Measurements from ENCODE around the gene F2RL2. TPM values are rescaled to one million over a fixed set of nuclear protein-coding genes. Genes with fewer than 3 reads are reported as not detected.

The F2RL2 gene
- total RNA-seq, 1 experiment from 2014 or later = not detected

DNA sequence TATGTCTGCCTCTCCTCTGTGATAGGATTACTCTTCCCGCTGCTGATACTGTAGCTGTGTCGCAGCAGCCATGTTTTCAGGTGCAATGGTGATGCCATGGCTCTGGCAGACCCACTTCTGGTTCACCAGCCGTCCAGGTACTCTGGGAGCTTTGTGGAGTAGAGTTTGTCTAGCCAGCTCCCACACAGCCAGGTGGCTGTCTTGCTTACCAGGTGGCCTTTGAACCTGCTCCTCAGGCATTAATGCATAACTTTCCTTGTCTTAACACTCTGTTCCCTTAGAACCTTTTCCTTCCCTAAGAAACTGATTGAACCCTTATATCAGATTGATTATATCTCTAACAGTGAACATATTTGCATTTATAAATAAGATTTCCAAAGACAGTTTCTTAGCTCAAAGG is 42.2 kb downstream of the F2RL2 start:
- Mint-ChIP-seq H3K4me1 (peaks cover 7 to 8% of the 10 kb centered on the region in 2 experiments), H3K27me3 (ENCODE audit: low read depth) (no peaks in the 10 kb centered on the region), H3K36me3 (ENCODE audit: insufficient read depth in 1 of 3, low read depth in 3 of 3) (no peaks in the 10 kb centered on the region), H3K27ac (no peak overlapping the region), H3K9me3 (no peaks in the 10 kb centered on the region), H3K4me3 (no peak overlapping the region)
- Histone ChIP-seq H3K56ac (ENCODE audit: insufficient read length, low read depth, low read length) (no peak overlapping the region), H3K4me1 (ENCODE audit: insufficient read depth, low read length) (peaks cover 8% of the 10 kb centered on the region; the same call in 1 of the 2 replicates), H3K18ac (ENCODE audit: insufficient read length, low read depth, low read length) (peak overlapping the region; percentile 42), H2AK5ac (ENCODE audit: insufficient read length, low read length) (no peak overlapping the region), H3T11ph (ENCODE audit: low read length) (no peak overlapping the region), H3K23ac (ENCODE audit: insufficient read length, low read depth, low read length) (no peak overlapping the region), H3K79me2 (ENCODE audit: insufficient read depth, low read length) (no peaks in the 10 kb centered on the region), H3K9me3 (ENCODE audit: control insufficient read depth, low read depth, low read length) (no peaks in the 10 kb centered on the region), H3K27ac (ENCODE audit: insufficient read length, low read depth, low read length) (no peak overlapping the region), H3K27me3 (ENCODE audit: insufficient read depth, low read length) (no peaks in the 10 kb centered on the region), H2BK12ac (ENCODE audit: insufficient read length, low read depth, low read length) (no peak overlapping the region), H4K91ac (ENCODE audit: insufficient read length, low read depth, low read length) (no peak overlapping the region), H2BK5ac (ENCODE audit: insufficient read length, low read length) (no peak overlapping the region), H4K8ac (replicated peaks; ENCODE audit: insufficient read length, low read depth, low read length) (no peak overlapping the region), H4K20me1 (ENCODE audit: control insufficient read depth, insufficient read depth, insufficient read length) (peaks cover 2% of the 10 kb centered on the region), H4K5ac (ENCODE audit: insufficient read length, low read depth, low read length) (no peak overlapping the region), H2BK15ac (ENCODE audit: low read depth, low read length) (no peak overlapping the region), H2AFZ (ENCODE audit: low read length) (no peak overlapping the region), H3K4me2 (ENCODE audit: insufficient read depth, insufficient read length, low read length) (no peak overlapping the region), H2BK120ac (ENCODE audit: low read depth, low read length, poor library complexity, severe bottlenecking) (no peak overlapping the region), H3K79me1 (ENCODE audit: insufficient read depth, low read depth, low read length, poor library complexity, severe bottlenecking) (no peaks in the 10 kb centered on the region), H3K14ac (ENCODE audit: insufficient read depth, low read length) (no peak overlapping the region; the same call in 1 of the 2 replicates), H2BK20ac (ENCODE audit: low read depth, low read length, poor library complexity, severe bottlenecking) (no peak overlapping the region), H3K4ac (ENCODE audit: low read depth, low read length) (no peak overlapping the region), H3K23me2 (ENCODE audit: insufficient read length, low read depth, low read length, poor library complexity, severe bottlenecking) (no peaks in the 10 kb centered on the region), H3K9ac (ENCODE audit: extremely low read depth, insufficient read length, low read length) (no peak overlapping the region)
- WGBS (ENCODE audit: extremely low coverage, insufficient read length, low lambda C conversion rate) = no CpG with 5 or more reads among the region's 3 CpGs
- DNase-seq = no peak
- no peak for TF ChIP-seq CTCF (conservative IDR thresholded peaks at IDR 0.05)

All from H9 (cell line).